Cardiac septum (tissue), 1 donor: ENCODE measurements around the gene CADM3. TPM values are rescaled to one million over a fixed set of nuclear protein-coding genes. Genes with fewer than 3 reads are reported as not detected.

Experiments used
- DNase-seq: peaks from one replicate; pipeline ENCODE4 v3.0.0-alpha.2; 2020; ENCODE audit warnings: low spot score
- intact Hi-C: fragments of 100-400 bp; cut with DNase I; formaldehyde crosslinking; loops from one replicate; pipeline ENCODE4 v1.14.0; 2022
- total RNA-seq: library from RNA; stranded (reverse); fragmentation: NEBNext Ultra II Directional; extraction: Animal tissue kit (Norgen Biotek cat#: 25700); gene quantifications from one replicate; pipeline ENCODE4 v1.2.1, GENCODE V29; 2021
- donor health status: DM: no; HTN: no; CAD: no.

CADM3 gene
- total RNA-seq, 1 donor from 2014 or later, result 1.0 TPM

DNA sequence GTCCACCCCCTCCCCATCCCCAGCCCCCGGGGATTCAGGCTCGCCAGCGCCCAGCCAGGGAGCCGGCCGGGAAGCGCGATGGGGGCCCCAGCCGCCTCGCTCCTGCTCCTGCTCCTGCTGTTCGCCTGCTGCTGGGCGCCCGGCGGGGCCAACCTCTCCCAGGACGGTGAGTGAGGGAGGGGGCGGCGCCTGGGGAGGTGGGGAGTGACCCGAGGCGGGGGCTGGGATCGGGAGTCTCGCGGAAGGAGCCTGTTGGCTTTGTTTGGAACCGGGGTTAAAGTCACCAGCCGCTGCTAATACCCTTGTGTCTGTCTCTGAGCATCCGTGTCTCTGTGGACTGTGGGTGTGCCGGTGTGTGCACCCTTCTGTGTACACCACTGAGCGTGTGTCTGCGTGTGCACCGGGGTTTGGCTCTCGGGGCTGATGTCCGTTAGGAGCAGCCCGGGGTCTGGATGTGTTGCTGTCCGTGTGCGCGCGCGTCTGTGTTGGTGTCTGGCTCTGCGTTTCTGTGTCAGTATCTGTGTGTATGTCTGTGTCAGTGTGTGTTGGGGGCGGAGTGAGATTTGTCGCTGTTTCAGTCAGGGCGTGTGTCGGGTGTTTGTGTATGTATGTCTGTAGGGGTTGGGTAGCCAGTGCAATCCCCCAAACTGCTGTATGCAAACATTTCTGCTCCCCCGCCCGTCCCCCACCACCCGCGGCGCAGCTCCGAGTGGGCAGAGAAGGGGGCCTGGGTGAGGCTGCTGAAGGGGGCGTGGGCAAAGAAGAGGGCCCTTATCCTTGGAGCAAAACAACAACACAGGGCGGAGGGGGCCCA, 480 bp downstream of the CADM3 start:
- intact Hi-C loops, result no loop called here
- DNase-seq, result peak; percentile 71

DNA sequence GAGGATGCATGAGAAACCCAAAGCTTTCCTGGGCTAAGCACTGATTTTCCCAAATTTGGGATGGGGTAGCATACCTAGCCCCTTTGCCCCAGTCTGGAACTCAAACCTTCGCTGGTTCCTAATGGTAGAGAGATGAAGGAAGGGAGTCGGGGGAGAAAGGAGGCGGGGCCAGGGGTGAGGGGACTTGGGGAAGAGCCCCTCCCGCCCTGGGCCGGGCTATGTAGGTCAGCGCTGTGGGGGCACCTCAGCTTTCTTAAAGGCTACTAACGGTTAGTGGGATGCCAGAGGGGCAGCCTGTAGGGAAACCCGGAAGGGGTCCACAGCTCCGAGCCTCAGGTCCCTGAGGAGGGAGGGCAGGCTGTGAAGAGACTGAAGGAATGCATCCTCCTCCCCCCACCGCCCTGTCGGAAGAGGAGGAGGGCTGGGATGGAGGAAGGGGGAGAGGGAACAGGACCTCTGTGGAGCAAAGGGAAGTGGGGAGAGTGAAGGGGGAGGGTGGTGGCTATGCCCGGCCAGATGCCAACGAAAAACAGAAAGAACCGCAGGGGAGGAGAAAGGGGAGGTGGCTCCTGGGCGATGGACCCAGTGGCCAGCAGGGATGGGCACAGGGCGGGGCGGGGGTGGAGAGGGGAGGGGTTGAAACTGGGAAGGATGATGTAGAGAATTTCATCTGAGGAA, 1.3 kb downstream of the CADM3 start:
- intact Hi-C loops, result no loop called here
- no peak for DNase-seq

DNA sequence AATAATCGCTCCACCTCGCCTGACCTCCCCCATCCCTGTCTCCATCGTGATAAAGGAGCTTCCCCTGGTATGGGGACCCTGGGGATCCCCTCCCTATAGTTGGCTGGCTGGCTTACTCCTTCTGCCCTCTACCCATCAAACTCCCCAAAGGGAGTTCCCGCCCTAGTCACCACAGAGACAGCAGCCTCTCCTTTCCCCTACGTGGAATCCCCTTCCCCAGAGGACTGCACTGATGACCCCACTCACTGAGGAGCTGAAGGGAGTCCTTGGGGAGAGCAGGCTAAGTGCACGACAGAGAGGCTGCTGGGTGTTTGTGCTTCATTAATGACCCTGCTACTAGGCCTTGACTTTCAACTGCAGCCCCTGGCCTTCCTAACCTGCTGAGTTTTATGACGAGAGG, 1.9 kb downstream of the CADM3 start:
- intact Hi-C loops, result no loop called here
- no peak for DNase-seq

- no peak for DNase-seq
- intact Hi-C loops, result no loop called here
Measured at GRCh38 chr1:159175571-159175970, 4.2 kb downstream of the CADM3 start.

GRCh38 chr1:159177272-159177907, 6.0 kb downstream of the CADM3 start:
- intact Hi-C loops, result no loop called here
- no peak for DNase-seq

DNA sequence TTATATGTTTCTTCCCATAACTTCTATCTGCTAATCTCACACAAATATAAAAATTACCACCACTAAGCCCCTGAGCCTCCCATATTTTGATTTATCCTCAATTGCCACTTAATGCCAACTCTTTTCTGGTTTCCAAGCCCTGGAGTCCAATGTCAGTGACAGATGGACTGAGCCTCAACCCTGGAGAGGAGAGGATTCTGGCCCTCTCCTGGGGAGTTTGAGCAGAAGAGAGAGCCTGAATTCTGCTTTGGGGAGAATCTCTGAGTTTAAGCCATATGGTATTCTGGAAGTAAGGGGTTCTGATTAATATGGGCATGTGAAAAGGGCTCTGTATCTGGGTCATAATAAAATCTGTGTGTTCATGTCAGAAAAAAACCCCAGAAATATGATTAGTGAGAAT, 8.5 kb downstream of the CADM3 start:
- intact Hi-C loops, result no loop called here
- DNase-seq, result no peak

- no peak for DNase-seq
- intact Hi-C loops, result no loop called here
Measured at GRCh38 chr1:159180516-159180915, 9.1 kb downstream of the CADM3 start.

GRCh38 chr1:159181328-159182024, 10.1 kb downstream of the CADM3 start:
- intact Hi-C loops, result no loop called here
- DNase-seq, result no peak

GRCh38 chr1:159184201-159184600, 12.8 kb downstream of the CADM3 start:
- intact Hi-C loops, result no loop called here
- DNase-seq, result no peak

GRCh38 chr1:159185121-159185520, 13.7 kb downstream of the CADM3 start:
- intact Hi-C loops, result no loop called here
- no peak for DNase-seq

GRCh38 chr1:159187033-159187432, 15.6 kb downstream of the CADM3 start:
- DNase-seq, result no peak
- intact Hi-C loops, result no loop called here

GRCh38 chr1:159187647-159188374, 16.4 kb downstream of the CADM3 start:
- no peak for DNase-seq
- intact Hi-C loops, result no loop called here

DNA sequence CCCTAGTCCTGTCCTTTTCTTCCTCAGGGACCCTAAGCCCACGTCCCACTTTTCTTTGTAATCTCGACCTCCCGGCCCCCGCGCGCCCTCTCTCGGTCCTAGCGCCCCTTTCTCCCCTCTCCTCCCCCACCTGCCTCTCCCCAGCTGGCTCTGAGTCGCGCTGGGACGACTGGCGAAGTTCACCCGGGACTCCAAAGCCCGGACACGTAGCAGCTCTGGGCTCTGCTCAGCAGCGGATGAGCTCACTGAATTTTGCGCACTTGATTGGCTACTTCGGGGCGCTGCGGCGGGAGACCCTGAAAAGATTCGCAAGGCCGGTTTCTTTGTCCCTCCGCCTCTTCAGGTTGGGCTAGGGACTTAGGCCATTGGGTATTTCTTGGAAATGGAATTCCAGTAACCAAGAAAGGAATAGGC, 17.0 kb downstream of the CADM3 start:
- no peak for DNase-seq
- intact Hi-C loops, result no loop called here

DNA sequence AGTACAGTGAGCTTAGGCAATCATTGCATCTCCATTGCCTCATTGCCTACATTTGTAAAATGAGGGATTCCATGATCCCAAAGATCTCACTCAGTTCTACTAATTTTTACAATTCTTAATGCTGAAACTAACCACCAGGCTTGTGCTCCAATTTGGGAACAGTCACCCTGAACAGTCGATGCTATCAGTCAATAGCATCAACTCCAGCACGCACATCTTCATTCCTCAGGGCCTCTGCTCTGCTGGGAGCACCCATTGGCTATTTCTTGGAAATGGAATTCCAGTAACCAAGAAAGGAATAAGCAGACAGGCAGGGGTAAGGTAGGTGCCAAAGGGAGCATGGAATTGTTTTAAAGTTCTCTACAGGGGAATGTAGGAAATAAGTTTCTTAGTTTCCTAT, 19.0 kb downstream of the CADM3 start:
- intact Hi-C loops, result no loop called here
- DNase-seq, result no peak

DNA sequence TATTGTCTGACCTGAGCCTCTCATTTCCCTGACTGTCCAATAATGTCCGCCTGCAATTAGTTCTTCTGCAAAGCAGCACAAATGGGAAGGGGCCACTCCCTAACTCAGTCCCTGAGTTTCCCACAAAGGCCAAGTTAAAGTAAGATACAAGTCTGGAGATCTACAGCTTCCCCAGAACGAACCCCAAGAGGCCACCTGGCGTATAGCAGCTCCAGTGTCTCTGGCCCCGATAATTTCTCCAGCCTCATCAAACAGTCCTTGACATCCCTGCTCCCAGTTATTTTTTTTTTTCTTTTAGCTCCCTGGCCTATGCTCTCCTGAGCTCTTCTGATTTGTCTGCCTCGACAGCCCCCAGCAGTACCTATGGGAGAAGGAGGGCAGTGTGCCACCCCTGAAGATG, 25.1 kb downstream of the CADM3 start:
- intact Hi-C loops, result loop anchor here (5.0 kb wide), 1 partner anchor 34 kb away; no protein-coding TSS in a partner anchor

DNA sequence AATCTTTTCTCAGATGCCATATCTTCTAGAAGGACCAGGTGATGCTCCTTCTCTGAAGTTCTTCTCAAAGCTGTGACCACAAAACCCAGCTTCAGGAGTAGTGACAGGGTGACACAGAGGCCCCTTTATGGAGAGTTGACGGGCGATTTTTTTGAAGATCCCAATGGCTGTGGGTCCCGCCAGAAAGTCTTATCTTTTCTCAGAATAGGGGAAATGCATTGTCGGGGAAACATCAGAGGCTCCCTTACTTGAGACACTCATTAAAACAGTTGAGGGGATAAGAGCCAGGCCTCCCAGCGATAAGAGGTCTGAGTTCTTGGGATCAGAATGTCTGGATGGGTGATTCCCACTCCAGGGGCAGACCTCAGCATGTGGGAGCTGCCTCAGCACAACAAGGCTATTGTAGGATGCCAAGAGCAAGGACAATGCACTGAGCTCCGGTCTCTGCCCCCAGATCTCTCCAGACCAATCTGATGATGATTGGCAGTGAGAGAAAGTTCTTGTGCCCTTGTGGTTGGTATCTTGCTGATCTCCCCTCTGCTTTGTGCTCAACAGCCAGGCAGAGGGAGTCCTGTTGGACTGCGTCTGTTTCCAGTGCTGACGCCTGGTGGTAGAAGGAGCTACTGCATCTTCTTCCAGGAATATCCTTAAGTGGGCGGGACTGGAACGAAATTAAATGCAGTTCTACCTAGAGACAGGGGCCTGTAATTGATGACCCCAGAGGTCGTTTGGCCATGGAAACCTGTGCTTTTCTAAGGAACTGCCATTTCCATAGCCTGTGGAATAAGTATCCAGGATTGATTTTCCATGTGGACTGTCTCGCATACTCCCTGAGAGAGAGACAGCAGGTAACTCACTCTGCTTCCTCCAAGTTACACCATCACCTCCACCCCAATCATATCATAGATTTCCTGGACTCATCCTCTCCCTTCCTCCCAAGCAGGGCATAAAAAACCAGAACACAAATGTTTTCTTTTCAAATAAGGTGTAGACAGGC, 26.4 kb downstream of the CADM3 start:
- DNase-seq, result no peak
- intact Hi-C loops, result loop anchor here (5.0 kb wide), 1 partner anchor 36 kb away; no protein-coding TSS in a partner anchor

More for the DNA sequence above, 25.1 kb downstream of the CADM3 start:
- no peak for DNase-seq

- intact Hi-C loops, result loop anchor here (5.0 kb wide), 1 partner anchor 38 kb away; no protein-coding TSS in a partner anchor
- no peak for DNase-seq
Measured at GRCh38 chr1:159199901-159200300, 28.5 kb downstream of the CADM3 start.

GRCh38 chr1:159200769-159201168, 29.4 kb downstream of the CADM3 start:
- intact Hi-C loops, result no loop called here

More at GRCh38 chr1:159200769-159201168, 29.4 kb downstream of the CADM3 start:
- no peak for DNase-seq
